Esophagus muscularis mucosa (tissue), 3 donors: ENCODE data around the gene CHML.

Source experiments
- POLR2A ChIP-seq: fragments of 450-650 bp; IDR thresholded peaks from one replicate; pipeline ENCODE4 v1.6.1; 2017; ENCODE audit warnings: antibody characterized with exemption, moderate library complexity, mild to moderate bottlenecking, low read depth
- POLR2AphosphoS5 ChIP-seq, 2 donors: sonication (generic); formaldehyde crosslinking; IDR thresholded peaks; one replicate each; pipeline ENCODE4 v1.6.1; 2017; ENCODE audit warnings: antibody characterized with exemption in 2 of 2
- TF ChIP-seq, protein P1 (sequence below), 3 experiments: fragments of 200-600 bp in 2 of 3; fragments of 450-650 bp in 1 of 3; sonication (generic) in 2 of 3; IDR thresholded peaks; one replicate each; pipeline ENCODE4 v1.5.1; 2017 to 2019; ENCODE audit warnings: antibody characterized with exemption in 3 of 3, mild to moderate bottlenecking in 2 of 3, moderate library complexity in 1 of 3

DNA sequence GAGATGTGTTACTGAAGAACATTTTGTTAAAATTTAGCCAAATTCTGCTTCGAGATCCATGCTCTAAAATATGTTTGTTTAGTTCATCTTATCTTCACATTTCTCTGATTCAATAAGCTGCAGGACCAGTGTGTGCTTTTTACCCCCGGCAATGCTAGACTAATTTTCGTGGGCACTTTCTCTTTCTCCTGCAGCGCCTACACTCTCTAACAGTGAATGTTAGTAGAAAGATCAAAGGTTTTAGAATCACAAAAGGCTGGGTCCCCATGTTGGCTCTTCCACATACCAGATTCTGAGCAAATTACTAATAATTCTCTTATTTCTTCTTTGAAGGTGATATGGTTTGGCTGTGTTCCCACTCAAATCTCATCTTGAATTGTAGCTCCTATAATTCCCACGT, 8.5 kb downstream of the CHML start:
- no peak for TF ChIP-seq POLR2AphosphoS5 (IDR thresholded peaks at IDR 0.05)
- TF ChIP-seq, protein P1, sequence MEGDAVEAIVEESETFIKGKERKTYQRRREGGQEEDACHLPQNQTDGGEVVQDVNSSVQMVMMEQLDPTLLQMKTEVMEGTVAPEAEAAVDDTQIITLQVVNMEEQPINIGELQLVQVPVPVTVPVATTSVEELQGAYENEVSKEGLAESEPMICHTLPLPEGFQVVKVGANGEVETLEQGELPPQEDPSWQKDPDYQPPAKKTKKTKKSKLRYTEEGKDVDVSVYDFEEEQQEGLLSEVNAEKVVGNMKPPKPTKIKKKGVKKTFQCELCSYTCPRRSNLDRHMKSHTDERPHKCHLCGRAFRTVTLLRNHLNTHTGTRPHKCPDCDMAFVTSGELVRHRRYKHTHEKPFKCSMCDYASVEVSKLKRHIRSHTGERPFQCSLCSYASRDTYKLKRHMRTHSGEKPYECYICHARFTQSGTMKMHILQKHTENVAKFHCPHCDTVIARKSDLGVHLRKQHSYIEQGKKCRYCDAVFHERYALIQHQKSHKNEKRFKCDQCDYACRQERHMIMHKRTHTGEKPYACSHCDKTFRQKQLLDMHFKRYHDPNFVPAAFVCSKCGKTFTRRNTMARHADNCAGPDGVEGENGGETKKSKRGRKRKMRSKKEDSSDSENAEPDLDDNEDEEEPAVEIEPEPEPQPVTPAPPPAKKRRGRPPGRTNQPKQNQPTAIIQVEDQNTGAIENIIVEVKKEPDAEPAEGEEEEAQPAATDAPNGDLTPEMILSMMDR (IDR thresholded peaks at IDR 0.05), result no peak
- no peak for TF ChIP-seq POLR2A
